Aorta (tissue), 5 donors: ENCODE results near the gene HES6. TPM values are rescaled to one million over a fixed set of nuclear protein-coding genes. Genes with fewer than 3 reads are reported as not detected.

Experiments
- ATAC-seq: fragments of 200-7000 bp; cut with Tn5 transposase; one replicate; pipeline ENCODE4 v1.9.1; 2022; ENCODE audit warnings: moderate library complexity; ENCODE audit not compliant: low FRiP score
- DNase-seq, 2 donors: peaks; one replicate each; pipeline ENCODE4 v3.0.0-alpha.2; 2020
- H3K27ac ChIP-seq, 2 donors: one replicate each; pipeline ENCODE4 v1.5.1; 2013; ENCODE audit warnings: low read length in 2 of 2, mild to moderate bottlenecking in 2 of 2, moderate library complexity in 2 of 2, control low read depth in 1 of 2, inconsistent platforms in 1 of 2, low read depth in 1 of 2
- H3K27me3 ChIP-seq, 2 donors: one replicate each; pipeline ENCODE4 v1.6.1; 2013; ENCODE audit warnings: control low read depth in 1 of 2, low read length in 1 of 2, mild to moderate bottlenecking in 1 of 2, moderate library complexity in 1 of 2; ENCODE audit not compliant: insufficient read depth in 2 of 2, control insufficient read depth in 1 of 2
- H3K36me3 ChIP-seq, 2 donors: one replicate each; pipeline ENCODE4 v1.6.1; 2013; ENCODE audit warnings: control low read depth in 1 of 2, low read length in 1 of 2, mild to moderate bottlenecking in 1 of 2; ENCODE audit not compliant: insufficient read depth in 2 of 2, control insufficient read depth in 1 of 2
- H3K4me1 ChIP-seq, 2 donors: one replicate each; pipeline ENCODE4 v1.6.1; 2013; ENCODE audit warnings: low read length in 2 of 2, control low read depth in 1 of 2, mild to moderate bottlenecking in 1 of 2, moderate library complexity in 1 of 2; ENCODE audit not compliant: insufficient read depth in 2 of 2, control insufficient read depth in 1 of 2
- H3K4me3 ChIP-seq, 2 donors: one replicate each; pipeline ENCODE4 v1.5.1; 2013; ENCODE audit warnings: low read length in 2 of 2, control low read depth in 1 of 2, mild to moderate bottlenecking in 1 of 2
- H3K9me3 ChIP-seq: one replicate; pipeline ENCODE4 v1.6.1; 2013; ENCODE audit warnings: mild to moderate bottlenecking, low read length; ENCODE audit not compliant: control insufficient read depth
- WGBS, 2 donors: extraction: QIAGEN DNeasy Blood & Tissue Kit; methylation state at CpG; one replicate each; pipeline ENCODE4 v1.1.7; 2013; 5-methylcytosine and 5-hydroxymethylcytosine counted together
- intact Hi-C, 2 donors: fragments of 100-400 bp; cut with DNase I; formaldehyde crosslinking; loops; one replicate each; pipeline versions ENCODE4 v1.14.2 to v1.15.0; 2022
- polyA plus RNA-seq, 2 donors: library from polyadenylated mRNA; stranded (reverse); fragments of 200-250 nt; gene quantifications; one replicate each; pipeline ENCODE4 v1.2.3, GENCODE V29; 2013
- total RNA-seq, 2 donors: library from RNA; stranded (reverse); fragmentation: NEBNext Ultra II Directional; extraction: Animal tissue kit (Norgen Biotek cat#: 25700); gene quantifications; one replicate each; pipeline ENCODE4 v1.2.1, GENCODE V29; 2021
- donor health status: healthy with polysubstance abuse.
- donor health status: Bipolar disorder and iron deficiency.
- donor health status: DM: no; HTN: no; CAD: no.
- donor health status: DM: no; HTN: no; CAD: no.
- donor health status: DM: yes; HTN: yes; CAD: no.

HES6 gene
- total and polyA plus RNA-seq, 4 donors, result 3.3 to 9.4 (median 4.3) TPM

GRCh38 chr2:238252766-238253630 is 13.2 kb upstream of the HES6 start:
- WGBS, 2 donors, result 93 to 94% methylated on average over 35 of the region's 35 CpGs

GRCh38 chr2:238251986-238252385 is 12.1 kb upstream of the HES6 start:
- no peak overlapping the region for H3K4me3 ChIP-seq
- ATAC-seq (no peak), DNase-seq (peak; percentile 32 to 52)
- no peak overlapping the region for H3K27ac ChIP-seq
- no peaks in the 10 kb centered on the region for H3K9me3 ChIP-seq
- intact Hi-C loops, result no loop called here
- no peaks in the 10 kb centered on the region for H3K4me1 ChIP-seq
- 89% methylated on average over 11 of the region's 11 CpGs for WGBS, 2 donors
- H3K27me3 ChIP-seq, result no peaks in the 10 kb centered on the region
- H3K36me3 ChIP-seq, result peaks cover 3 to 10% of the 10 kb centered on the region in 2 donors

More at GRCh38 chr2:238252766-238253630, 13.2 kb upstream of the HES6 start:
- no peaks in the 10 kb centered on the region for H3K9me3 ChIP-seq
- no peaks in the 10 kb centered on the region for H3K4me1 ChIP-seq
- peaks cover 3 to 5% of the 10 kb centered on the region in 2 donors for H3K36me3 ChIP-seq
- intact Hi-C loops, result no loop called here
- ATAC-seq (no peak), DNase-seq (peak; percentile 44 to 77)
- no peak overlapping the region for H3K27ac ChIP-seq
- no peaks in the 10 kb centered on the region for H3K27me3 ChIP-seq
- H3K4me3 ChIP-seq, result no peak overlapping the region

- no peaks in the 10 kb centered on the region for H3K4me1 ChIP-seq
- H3K9me3 ChIP-seq, result no peaks in the 10 kb centered on the region
- H3K4me3 ChIP-seq, result no peak overlapping the region
- no peak overlapping the region for H3K27ac ChIP-seq
- H3K27me3 ChIP-seq, result no peaks in the 10 kb centered on the region
- intact Hi-C loops, result no loop called here
- ATAC-seq (no peak), DNase-seq (peak in 1 of 2 donors; percentile 38)
- peaks cover 3 to 11% of the 10 kb centered on the region in 2 donors for H3K36me3 ChIP-seq
- WGBS, 2 donors, result 93 to 95% methylated on average over 12 of the region's 12 CpGs
Observed at GRCh38 chr2:238251331-238251730, 11.5 kb upstream of the HES6 start.

GRCh38 chr2:238250896-238251295 is 11.1 kb upstream of the HES6 start:
- H3K4me1 ChIP-seq, result no peaks in the 10 kb centered on the region
- intact Hi-C loops, result no loop called here
- peaks cover 3 to 11% of the 10 kb centered on the region in 2 donors for H3K36me3 ChIP-seq
- H3K9me3 ChIP-seq, result no peaks in the 10 kb centered on the region
- H3K27ac ChIP-seq, result no peak overlapping the region
- WGBS, 2 donors, result 95 to 99% methylated on average over 7 of the region's 7 CpGs
- DNase-seq (peak; percentile 17 to 33), ATAC-seq (no peak)
- no peak overlapping the region for H3K4me3 ChIP-seq
- no peaks in the 10 kb centered on the region for H3K27me3 ChIP-seq

GRCh38 chr2:238247841-238248453 is 8.1 kb upstream of the HES6 start:
- intact Hi-C loops, result no loop called here
- H3K27ac ChIP-seq, result no peak overlapping the region
- H3K36me3 ChIP-seq, result peaks cover 3 to 9% of the 10 kb centered on the region in 2 donors
- ATAC-seq, result no peak
- no peaks in the 10 kb centered on the region for H3K27me3 ChIP-seq
- DNase-seq, result peak; percentile 34 to 37
- no peak overlapping the region for H3K4me3 ChIP-seq
- no peaks in the 10 kb centered on the region for H3K9me3 ChIP-seq
- H3K4me1 ChIP-seq, result no peaks in the 10 kb centered on the region
- WGBS, 2 donors, result 76 to 78% methylated on average over 10 of the region's 10 CpGs

GRCh38 chr2:238247002-238247822 is 7.4 kb upstream of the HES6 start:
- DNase-seq, result peak; percentile 6 to 48
- intact Hi-C loops, result no loop called here
- Histone ChIP-seq H3K27ac (no peak overlapping the region), H3K36me3 (peaks cover 2 to 9% of the 10 kb centered on the region in 2 donors), H3K4me1 (no peaks in the 10 kb centered on the region), H3K4me3 (no peak overlapping the region), H3K9me3 (no peaks in the 10 kb centered on the region), H3K27me3 (no peaks in the 10 kb centered on the region)
- 86 to 88% methylated on average over 13 of the region's 13 CpGs for WGBS, 2 donors
- ATAC-seq, result no peak

GRCh38 chr2:238244151-238244550 is 4.3 kb upstream of the HES6 start:
- no peak overlapping the region for H3K27ac ChIP-seq
- H3K27me3 ChIP-seq, result no peaks in the 10 kb centered on the region
- WGBS, 2 donors, result 90 to 91% methylated on average over 5 of the region's 5 CpGs

GRCh38 chr2:238243496-238244076 is 3.7 kb upstream of the HES6 start:
- WGBS, 2 donors, result 83 to 84% methylated on average over 10 of the region's 10 CpGs
- intact Hi-C loops, result no loop called here
- H3K4me3 ChIP-seq, result no peak overlapping the region
- H3K4me1 ChIP-seq, result no peaks in the 10 kb centered on the region
- DNase-seq (no peak), ATAC-seq (no peak)
- H3K9me3 ChIP-seq, result no peaks in the 10 kb centered on the region
- H3K27ac ChIP-seq, result peak overlapping the region in 1 of 2 donors; percentile 66
- no peaks in the 10 kb centered on the region for H3K27me3 ChIP-seq
- H3K36me3 ChIP-seq, result peaks cover 0 to 6% of the 10 kb centered on the region in 2 donors

More at GRCh38 chr2:238244151-238244550, 4.3 kb upstream of the HES6 start:
- no peak for DNase-seq
- H3K36me3 ChIP-seq, result peaks cover 0 to 6% of the 10 kb centered on the region in 2 donors
- intact Hi-C loops, result no loop called here
- no peaks in the 10 kb centered on the region for H3K4me1 ChIP-seq
- H3K9me3 ChIP-seq, result no peaks in the 10 kb centered on the region
- no peak for ATAC-seq
- no peak overlapping the region for H3K4me3 ChIP-seq
